SK-N-SH (cell line): ENCODE measurements around the gene GUCY2D. TPM values are rescaled to one million over a fixed set of nuclear protein-coding genes. Genes with fewer than 3 reads are reported as not detected.

Experiments
- CTCF ChIA-PET: fragments of 300-600, 350-600 bp; formaldehyde crosslinking; extraction: SDS; loops from one replicate; lab custom pipeline; 2021; lab: Yijun Ruan, JAX
- POLR2A ChIA-PET: fragments of 350-600 bp; sonication (Branson Sonifier 250); formaldehyde crosslinking; extraction: SDS; loops from one replicate; lab custom pipeline; 2020; ENCODE audit warnings: antibody characterized with exemption, inconsistent platforms; lab: Yijun Ruan, JAX
- DNase-seq: peaks from one replicate; pipeline ENCODE4 v3.0.0; 2012
- H2AFZ ChIP-seq: fragments of 200-600 bp; sonication (generic); 2 replicates; pipeline ENCODE4 v1.8.1; 2016; ENCODE audit warnings: antibody characterized with exemption, mild to moderate bottlenecking, low read depth
- H3F3A ChIP-seq: fragments of 200-600 bp; sonication (generic); replicated peaks from 2 replicates; pipeline ENCODE3; 2016; ENCODE audit warnings: antibody characterized with exemption, mild to moderate bottlenecking; ENCODE audit not compliant: insufficient read depth
- H3K27ac ChIP-seq, 2 experiments: fragments of 200-500 bp in 1 of 2; fragments of 200-600 bp in 1 of 2; sonication (Bioruptor generic) in 1 of 2; sonication (generic), shearing (Covaris generic) in 1 of 2; 2 replicates each; pipeline versions ENCODE4 v1.5.1 to v1.6.1; 2014 to 2016; ENCODE audit warnings: low read depth in 2 of 2, inconsistent platforms in 1 of 2, low read length in 1 of 2, mild to moderate bottlenecking in 1 of 2, mixed read lengths in 1 of 2
- H3K27me3 ChIP-seq: fragments of 200-600 bp; sonication (generic), shearing (Covaris generic); 2 replicates; pipeline ENCODE4 v1.6.1; 2016; ENCODE audit warnings: mixed run types; ENCODE audit not compliant: insufficient read depth
- H3K36me3 ChIP-seq, 2 experiments: fragments of 200-500 bp in 1 of 2; fragments of 200-600 bp in 1 of 2; sonication (Bioruptor generic) in 1 of 2; sonication (generic) in 1 of 2; replicated peaks in 1 of 2; 2 replicates each; pipeline versions ENCODE3 to v1.5.1; 2014 to 2016; ENCODE audit warnings: low read length in 1 of 2, mild to moderate bottlenecking in 1 of 2; ENCODE audit not compliant: insufficient read depth in 2 of 2, control insufficient read depth in 1 of 2
- H3K4me1 ChIP-seq, 2 experiments: fragments of 200-500 bp in 1 of 2; fragments of 200-600 bp in 1 of 2; sonication (Bioruptor generic) in 1 of 2; sonication (generic), shearing (Covaris generic) in 1 of 2; 2 replicates each; pipeline versions ENCODE4 v1.5.1 to v1.6.1; 2014 to 2016; ENCODE audit warnings: low read depth in 1 of 2, low read length in 1 of 2, mixed run types in 1 of 2; ENCODE audit not compliant: insufficient read depth in 2 of 2, control insufficient read depth in 1 of 2
- H3K4me2 ChIP-seq: fragments of 200-600 bp; sonication (generic), shearing (Covaris generic); 2 replicates; pipeline ENCODE4 v1.6.1; 2017; ENCODE audit warnings: mixed run types
- H3K4me3 ChIP-seq, 2 experiments: fragments of 200-500 bp in 1 of 2; fragments of 200-600 bp in 1 of 2; sonication (Bioruptor generic) in 1 of 2; sonication (generic), shearing (Covaris generic) in 1 of 2; 2 replicates each; pipeline versions ENCODE4 v1.5.1 to v1.8.1; 2014 to 2016; ENCODE audit warnings: low read depth in 2 of 2, inconsistent platforms in 1 of 2, low read length in 1 of 2, mild to moderate bottlenecking in 1 of 2, mixed read lengths in 1 of 2, moderate library complexity in 1 of 2
- H3K79me2 ChIP-seq: fragments of 200-600 bp; sonication (generic); 2 replicates; pipeline ENCODE4 v1.8.1; 2017; ENCODE audit warnings: mild to moderate bottlenecking; ENCODE audit not compliant: insufficient read depth
- H3K9ac ChIP-seq: fragments of 200-600 bp; sonication (generic); 2 replicates; pipeline ENCODE4 v1.6.1; 2017; ENCODE audit warnings: mixed run types
- H3K9me2 ChIP-seq: fragments of 200-600 bp; sonication (generic); 2 replicates; pipeline ENCODE4 v1.6.1; 2017; ENCODE audit warnings: mixed run types
- H3K9me3 ChIP-seq: fragments of 200-600 bp; sonication (generic); 2 replicates; pipeline ENCODE4 v1.6.1; 2017; ENCODE audit warnings: mixed run types, mild to moderate bottlenecking, moderate library complexity
- H4K20me1 ChIP-seq: fragments of 200-600 bp; sonication (generic); 2 replicates; pipeline ENCODE4 v1.6.1; 2017; ENCODE audit warnings: mild to moderate bottlenecking, mixed run types; ENCODE audit not compliant: insufficient read depth
- ELF1 ChIP-seq: IDR thresholded peaks from 2 replicates; pipeline ENCODE4 v1.4.0; 2012
- MEF2A ChIP-seq: IDR thresholded peaks from 2 replicates; pipeline ENCODE4 v1.4.0; 2012; ENCODE audit warnings: low read depth, borderline replicate concordance
- NFIC ChIP-seq: IDR thresholded peaks from 2 replicates; pipeline ENCODE4 v1.4.0; 2012; ENCODE audit warnings: borderline replicate concordance
- SIN3A ChIP-seq: IDR thresholded peaks from 2 replicates; pipeline ENCODE4 v1.6.1; 2012; ENCODE audit warnings: low read depth, mild to moderate bottlenecking, low read length, moderate library complexity, borderline replicate concordance
- SMC3 ChIP-seq: IDR thresholded peaks from 2 replicates; pipeline ENCODE4 v1.6.1; 2012; ENCODE audit warnings: low read depth, low read length, improper control_type of control experiment
- TAF1 ChIP-seq: IDR thresholded peaks from 2 replicates; pipeline ENCODE4 v1.6.1; 2012; ENCODE audit warnings: low read depth, mild to moderate bottlenecking, low read length, moderate library complexity, borderline replicate concordance
- TEAD4 ChIP-seq: IDR thresholded peaks from 2 replicates; pipeline ENCODE4 v1.4.0; 2012; ENCODE audit warnings: mild to moderate bottlenecking, borderline replicate concordance; ENCODE audit not compliant: insufficient read depth
- ZBTB33 ChIP-seq: IDR thresholded peaks from 2 replicates; pipeline ENCODE4 v1.4.0; 2012; ENCODE audit warnings: low read depth, borderline replicate concordance
- WGBS: methylation state at CpG from one replicate; pipeline ENCODE4 v1.1.6; 2017; ENCODE audit warnings: low lambda C conversion rate; 5-methylcytosine and 5-hydroxymethylcytosine counted together
- polyA plus RNA-seq, 3 experiments: library from polyadenylated mRNA; depleted of rRNA; stranded (reverse); fragments of >200 nt; gene quantifications; 2 replicates each; pipeline ENCODE4 v1.2.3, GENCODE V29; 2012
- TF ChIP-seq, protein P1 (sequence below): fragments of 200-600 bp; sonication (generic); IDR thresholded peaks from 2 replicates; pipeline ENCODE4 v1.6.1; 2017; ENCODE audit warnings: antibody characterized with exemption, mild to moderate bottlenecking, moderate library complexity
- TF ChIP-seq, protein P2 (sequence below): IDR thresholded peaks from 2 replicates; pipeline ENCODE4; 2012
- TF ChIP-seq, protein P3 (sequence below): fragments of 150-350 bp; IDR thresholded peaks from 2 replicates; pipeline ENCODE4 v1.6.1; 2016; ENCODE audit warnings: mild to moderate bottlenecking, low read depth, low read length
- TF ChIP-seq, protein P4 (sequence below): IDR thresholded peaks from 2 replicates; pipeline ENCODE4 v1.4.0; 2012; ENCODE audit warnings: low read depth

Gene GUCY2D
- polyA plus RNA-seq, 1 of the 3 experiments (the other 2 are of a cell fraction), result not detected

DNA sequence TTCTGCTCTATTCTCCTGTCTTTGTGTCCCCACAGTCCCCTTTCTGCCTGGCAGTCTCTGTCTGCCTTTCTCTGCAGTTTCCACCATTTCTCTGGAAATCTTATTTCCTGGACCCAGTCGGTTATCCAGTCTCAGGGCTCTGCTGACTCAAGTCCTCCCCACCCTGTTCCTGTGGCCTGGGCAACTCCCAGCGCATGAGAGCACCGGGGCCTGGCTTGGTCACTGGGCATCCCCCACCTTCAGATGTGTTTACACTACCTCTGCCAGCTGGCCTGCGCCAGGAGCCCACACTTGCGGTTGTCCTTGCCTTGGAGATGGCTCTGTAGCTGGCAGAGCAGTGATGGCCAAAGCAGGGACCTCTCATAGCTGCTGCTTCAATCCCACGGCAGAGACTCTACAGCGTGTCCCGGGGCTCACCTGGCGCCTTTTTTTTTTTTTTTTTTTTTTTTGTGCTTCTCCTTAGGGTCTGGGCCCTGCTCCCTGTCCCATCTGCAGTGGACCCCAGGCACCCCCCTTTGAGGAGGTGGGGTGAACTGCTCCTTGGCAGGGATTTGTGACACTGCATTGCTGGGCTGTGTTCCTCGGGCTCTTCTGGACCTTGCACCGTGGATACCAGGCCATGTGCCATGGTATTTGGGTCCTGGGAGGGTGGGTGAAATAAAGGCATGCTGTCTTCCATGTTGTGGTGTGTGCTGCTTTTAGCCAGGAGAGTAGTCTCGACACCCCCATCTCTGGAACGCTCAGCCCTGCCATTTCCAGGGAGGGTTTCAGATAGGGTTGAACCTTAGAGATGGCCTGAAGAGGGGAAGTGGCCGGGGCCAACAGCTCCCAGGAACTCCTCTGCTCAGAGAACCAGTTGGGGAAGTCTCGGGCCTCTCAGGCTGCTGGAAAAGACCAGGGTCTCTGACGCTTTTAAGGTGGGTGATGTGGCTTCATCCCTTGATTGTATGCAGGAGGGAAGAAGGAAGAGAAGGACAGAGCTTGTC is 17.5 kb downstream of the GUCY2D start (continued):
- TF ChIP-seq, protein P1, sequence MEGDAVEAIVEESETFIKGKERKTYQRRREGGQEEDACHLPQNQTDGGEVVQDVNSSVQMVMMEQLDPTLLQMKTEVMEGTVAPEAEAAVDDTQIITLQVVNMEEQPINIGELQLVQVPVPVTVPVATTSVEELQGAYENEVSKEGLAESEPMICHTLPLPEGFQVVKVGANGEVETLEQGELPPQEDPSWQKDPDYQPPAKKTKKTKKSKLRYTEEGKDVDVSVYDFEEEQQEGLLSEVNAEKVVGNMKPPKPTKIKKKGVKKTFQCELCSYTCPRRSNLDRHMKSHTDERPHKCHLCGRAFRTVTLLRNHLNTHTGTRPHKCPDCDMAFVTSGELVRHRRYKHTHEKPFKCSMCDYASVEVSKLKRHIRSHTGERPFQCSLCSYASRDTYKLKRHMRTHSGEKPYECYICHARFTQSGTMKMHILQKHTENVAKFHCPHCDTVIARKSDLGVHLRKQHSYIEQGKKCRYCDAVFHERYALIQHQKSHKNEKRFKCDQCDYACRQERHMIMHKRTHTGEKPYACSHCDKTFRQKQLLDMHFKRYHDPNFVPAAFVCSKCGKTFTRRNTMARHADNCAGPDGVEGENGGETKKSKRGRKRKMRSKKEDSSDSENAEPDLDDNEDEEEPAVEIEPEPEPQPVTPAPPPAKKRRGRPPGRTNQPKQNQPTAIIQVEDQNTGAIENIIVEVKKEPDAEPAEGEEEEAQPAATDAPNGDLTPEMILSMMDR, result no peak
- TF ChIP-seq, all 33 proteins: peak for 0

DNA sequence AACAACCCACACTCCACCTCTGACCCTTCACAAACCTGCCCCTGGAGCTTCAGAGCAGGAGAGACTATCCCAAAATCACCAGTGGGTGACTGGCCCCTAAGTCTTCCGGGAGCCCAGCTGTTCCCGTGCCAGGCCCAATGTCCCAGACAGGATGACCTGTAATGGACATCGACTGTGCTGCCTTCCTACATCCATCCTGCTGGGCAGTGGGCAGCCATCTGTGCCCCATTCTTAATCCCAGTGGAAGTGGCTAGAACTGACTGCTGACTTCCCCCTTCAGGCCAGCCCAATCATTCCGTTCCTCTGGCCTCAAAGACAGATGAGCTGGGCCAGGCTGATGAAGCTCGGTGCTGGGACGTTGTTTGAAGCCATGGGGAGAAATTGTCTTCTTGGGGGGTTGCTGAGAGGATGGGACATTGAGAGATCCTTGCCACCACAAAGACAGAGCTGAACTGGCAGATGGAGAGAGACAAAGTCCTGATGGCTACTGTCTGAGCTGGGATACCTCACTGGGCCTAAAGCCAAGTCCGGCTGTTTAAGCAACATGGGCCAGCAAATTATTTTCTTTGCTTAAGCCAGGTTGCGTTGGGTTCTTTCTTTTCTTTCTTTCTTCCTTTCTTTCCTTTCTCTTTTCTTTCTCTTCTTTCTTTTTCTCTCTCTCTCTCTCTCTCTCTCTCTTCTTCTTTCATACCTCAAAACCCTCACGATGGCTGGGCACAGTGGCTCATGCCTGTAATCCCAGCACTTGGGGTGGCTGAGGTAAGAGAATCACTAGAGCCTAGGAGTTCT is 18.6 kb downstream of the GUCY2D start:
- TF ChIP-seq, protein P2, sequence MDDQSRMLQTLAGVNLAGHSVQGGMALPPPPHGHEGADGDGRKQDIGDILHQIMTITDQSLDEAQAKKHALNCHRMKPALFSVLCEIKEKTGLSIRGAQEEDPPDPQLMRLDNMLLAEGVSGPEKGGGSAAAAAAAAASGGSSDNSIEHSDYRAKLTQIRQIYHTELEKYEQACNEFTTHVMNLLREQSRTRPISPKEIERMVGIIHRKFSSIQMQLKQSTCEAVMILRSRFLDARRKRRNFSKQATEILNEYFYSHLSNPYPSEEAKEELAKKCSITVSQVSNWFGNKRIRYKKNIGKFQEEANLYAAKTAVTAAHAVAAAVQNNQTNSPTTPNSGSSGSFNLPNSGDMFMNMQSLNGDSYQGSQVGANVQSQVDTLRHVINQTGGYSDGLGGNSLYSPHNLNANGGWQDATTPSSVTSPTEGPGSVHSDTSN, result no peak
- Histone ChIP-seq H3K27ac (no peak overlapping the region), H4K20me1 (no peaks in the 10 kb centered on the region), H3K4me1 (peaks cover 0 to 11% of the 10 kb centered on the region in 2 experiments; a peak in 1 of 4 replicates), H3K9me3 (no peaks in the 10 kb centered on the region), H3K27me3 (no peaks in the 10 kb centered on the region), H3F3A (no peaks in the 10 kb centered on the region), H3K9ac (no peak overlapping the region), H3K4me2 (no peak overlapping the region), H3K4me3 (no peak overlapping the region), H3K9me2 (no peaks in the 10 kb centered on the region), H3K79me2 (no peaks in the 10 kb centered on the region), H2AFZ (no peak overlapping the region), H3K36me3 (no peaks in the 10 kb centered on the region)
- ChIA-PET CTCF (interaction anchor here (1.2 to 14.8 kb wide), 5 partner anchors 18 to 73 kb away, joined by 5 to 228 read pairs (median 19); partner anchors contain the start of gene ALOX15B), POLR2A (no interaction called here)
- WGBS, result 94% methylated on average over 8 of the region's 9 CpGs
- DNase-seq, result no peak

DNA sequence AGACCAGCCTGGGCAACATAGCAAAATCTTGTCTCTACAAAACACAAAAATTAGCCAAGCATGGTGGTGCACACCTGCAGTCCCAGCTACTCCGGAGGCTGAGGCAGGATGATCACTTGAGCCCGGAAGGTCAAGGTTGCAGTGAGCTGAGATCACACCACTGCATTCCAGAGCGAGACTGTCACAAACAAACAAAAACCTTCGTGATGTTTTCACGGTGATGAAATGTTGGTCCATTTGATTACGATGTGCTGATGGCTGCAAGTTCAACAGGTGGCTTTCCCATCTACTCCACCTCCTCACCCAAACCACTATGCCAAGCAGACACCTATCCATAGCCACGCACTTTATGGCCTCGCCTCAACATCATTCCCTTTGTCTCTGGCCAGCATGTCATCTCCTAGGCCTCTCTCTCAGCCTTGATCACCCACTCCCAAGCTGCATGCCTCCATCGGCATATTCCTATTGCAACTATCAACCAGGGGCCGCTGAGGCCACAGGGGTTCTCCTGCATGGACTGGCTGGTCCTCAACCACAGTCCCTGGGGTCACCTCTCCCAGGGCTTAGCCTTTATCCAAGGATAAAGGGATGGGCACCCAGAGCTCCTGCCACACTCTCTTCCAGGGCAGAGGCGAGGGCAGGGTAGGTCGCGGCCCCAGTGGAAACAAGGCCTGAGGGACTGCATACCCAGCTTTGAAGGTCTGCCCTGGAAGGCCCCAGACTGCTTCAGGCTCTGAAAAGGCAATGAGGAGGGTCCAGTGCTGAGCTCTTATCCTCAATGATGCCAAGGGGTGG is 19.3 kb downstream of the GUCY2D start:
- no peak overlapping the region for H2AFZ ChIP-seq
- ChIA-PET POLR2A (no interaction called here), CTCF (interaction anchor here (1.2 to 14.8 kb wide), 8 partner anchors 10 to 97 kb away, joined by 3 to 228 read pairs (median 8); partner anchors contain the start of genes ALOX15B and GUCY2D)
- no peak overlapping the region for H3K4me3 ChIP-seq
- WGBS, result 85% methylated on average over 8 of the region's 13 CpGs
- H3K36me3 ChIP-seq, result no peaks in the 10 kb centered on the region
- no peaks in the 10 kb centered on the region for H3K9me3 ChIP-seq
- no peaks in the 10 kb centered on the region for H3K79me2 ChIP-seq
- DNase-seq, result no peak
- no peak overlapping the region for H3K4me2 ChIP-seq
- no peak overlapping the region for H3K27ac ChIP-seq
- no peaks in the 10 kb centered on the region for H3F3A ChIP-seq
- H4K20me1 ChIP-seq, result no peaks in the 10 kb centered on the region
- peaks cover 0 to 6% of the 10 kb centered on the region in 2 experiments; a peak in 1 of 4 replicates for H3K4me1 ChIP-seq
- no peaks in the 10 kb centered on the region for H3K9me2 ChIP-seq
- H3K9ac ChIP-seq, result no peak overlapping the region
- H3K27me3 ChIP-seq, result no peaks in the 10 kb centered on the region
- TF ChIP-seq MEF2A, result no peak
- TF ChIP-seq, protein P3, sequence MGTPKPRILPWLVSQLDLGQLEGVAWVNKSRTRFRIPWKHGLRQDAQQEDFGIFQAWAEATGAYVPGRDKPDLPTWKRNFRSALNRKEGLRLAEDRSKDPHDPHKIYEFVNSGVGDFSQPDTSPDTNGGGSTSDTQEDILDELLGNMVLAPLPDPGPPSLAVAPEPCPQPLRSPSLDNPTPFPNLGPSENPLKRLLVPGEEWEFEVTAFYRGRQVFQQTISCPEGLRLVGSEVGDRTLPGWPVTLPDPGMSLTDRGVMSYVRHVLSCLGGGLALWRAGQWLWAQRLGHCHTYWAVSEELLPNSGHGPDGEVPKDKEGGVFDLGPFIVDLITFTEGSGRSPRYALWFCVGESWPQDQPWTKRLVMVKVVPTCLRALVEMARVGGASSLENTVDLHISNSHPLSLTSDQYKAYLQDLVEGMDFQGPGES, result no peak
- TF ChIP-seq SMC3, result no peak
- TF ChIP-seq TEAD4, result no peak
- TF ChIP-seq, protein P4, sequence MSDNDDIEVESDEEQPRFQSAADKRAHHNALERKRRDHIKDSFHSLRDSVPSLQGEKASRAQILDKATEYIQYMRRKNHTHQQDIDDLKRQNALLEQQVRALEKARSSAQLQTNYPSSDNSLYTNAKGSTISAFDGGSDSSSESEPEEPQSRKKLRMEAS, result no peak
- TF ChIP-seq TAF1, result no peak
- no peak for TF ChIP-seq NFIC
- no peak for TF ChIP-seq SIN3A
- TF ChIP-seq ZBTB33, result no peak
- no peak for TF ChIP-seq ELF1
